GM18505 (cell line): ENCODE results near the gene CSF1.

Experiments used
- ATAC-seq: cut with Tn5 transposase; IDR thresholded peaks from one replicate; pipeline ENCODE4 v1.9.1; 2021; ENCODE audit not compliant: unreplicated experiment
- POLR2A ChIP-seq: IDR thresholded peaks from 4 replicates; pipeline ENCODE4 v1.6.1; 2011; ENCODE audit warnings: borderline replicate concordance; ENCODE audit not compliant: insufficient read depth, insufficient read length; ENCODE audit errors: extremely low read depth

CSF1 gene

GRCh38 chr1:109901141-109901523, 9.5 kb upstream of the CSF1 start:
- no peak for ATAC-seq

GRCh38 chr1:109901524-109902145, 9.0 kb upstream of the CSF1 start:
- no peak for TF ChIP-seq POLR2A

More at GRCh38 chr1:109901141-109901523, 9.5 kb upstream of the CSF1 start:
- TF ChIP-seq POLR2A = no peak

GRCh38 chr1:109902204-109902985, 8.3 kb upstream of the CSF1 start:
- TF ChIP-seq POLR2A = no peak
- no peak for ATAC-seq

More at GRCh38 chr1:109901524-109902145, 9.0 kb upstream of the CSF1 start:
- no peak for ATAC-seq

DNA sequence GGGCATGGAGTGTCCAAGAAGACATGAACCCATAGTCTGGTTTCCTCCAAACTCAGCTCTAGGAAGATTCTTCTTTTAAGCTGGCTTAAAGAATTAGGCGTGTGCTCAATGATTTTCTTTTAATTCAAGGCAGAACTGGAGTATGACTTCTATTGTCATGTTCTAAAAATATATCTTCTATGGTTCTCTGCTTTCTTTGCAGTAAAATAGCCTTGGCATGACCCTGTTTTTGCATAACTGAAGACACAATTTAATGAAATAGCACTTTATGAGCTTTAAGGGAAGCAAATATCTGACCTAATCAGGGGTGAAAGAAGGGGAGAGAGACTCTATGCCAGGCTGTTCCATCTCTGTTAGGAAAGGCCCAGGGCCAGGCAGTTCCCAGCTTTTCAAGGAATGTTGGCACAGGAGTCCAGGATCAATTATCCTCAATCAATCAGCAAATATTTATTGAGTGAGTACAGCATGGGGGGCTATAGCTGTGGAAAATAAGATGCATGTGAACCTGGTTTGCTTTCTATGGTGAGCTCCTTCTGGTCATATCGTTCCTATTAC, 7.2 kb upstream of the CSF1 start:
- TF ChIP-seq POLR2A = no peak
- no peak for ATAC-seq

DNA sequence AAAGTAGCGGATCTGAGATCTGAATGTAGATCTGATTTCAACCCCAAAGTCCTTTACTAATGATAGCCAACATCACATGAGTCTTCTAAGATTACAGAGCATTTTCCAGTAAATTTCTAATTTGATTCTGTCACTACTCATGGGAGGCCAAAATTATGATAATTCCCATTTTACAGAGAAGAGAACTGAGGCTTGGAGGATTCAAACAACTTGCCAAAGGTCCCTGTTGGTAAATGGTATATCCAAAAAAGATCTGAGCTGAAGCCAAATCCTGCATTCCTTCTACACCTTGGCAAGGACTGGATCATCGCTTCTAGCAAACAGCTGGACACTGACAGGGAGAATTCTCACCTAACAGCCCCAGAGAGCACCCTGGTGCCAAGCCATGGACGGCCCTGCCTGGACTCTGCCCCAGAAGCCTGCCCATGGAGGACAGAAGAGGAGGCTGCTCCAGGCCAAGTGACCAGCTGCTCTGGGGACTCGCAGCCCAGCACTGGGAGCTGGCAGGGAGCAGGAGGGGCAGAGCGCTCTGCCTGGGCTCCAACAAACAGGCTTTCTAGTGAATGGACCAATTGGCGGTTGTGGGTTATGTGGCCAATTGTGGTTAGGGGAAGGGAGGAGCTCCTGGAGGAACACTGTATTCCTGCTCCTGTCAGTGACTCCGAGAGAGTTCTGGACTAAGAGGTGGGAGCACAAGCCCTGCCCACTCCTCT, 6.4 kb upstream of the CSF1 start:
- TF ChIP-seq POLR2A = no peak
- no peak for ATAC-seq

GRCh38 chr1:109905491-109905890, 5.2 kb upstream of the CSF1 start:
- no peak for TF ChIP-seq POLR2A
- no peak for ATAC-seq

DNA sequence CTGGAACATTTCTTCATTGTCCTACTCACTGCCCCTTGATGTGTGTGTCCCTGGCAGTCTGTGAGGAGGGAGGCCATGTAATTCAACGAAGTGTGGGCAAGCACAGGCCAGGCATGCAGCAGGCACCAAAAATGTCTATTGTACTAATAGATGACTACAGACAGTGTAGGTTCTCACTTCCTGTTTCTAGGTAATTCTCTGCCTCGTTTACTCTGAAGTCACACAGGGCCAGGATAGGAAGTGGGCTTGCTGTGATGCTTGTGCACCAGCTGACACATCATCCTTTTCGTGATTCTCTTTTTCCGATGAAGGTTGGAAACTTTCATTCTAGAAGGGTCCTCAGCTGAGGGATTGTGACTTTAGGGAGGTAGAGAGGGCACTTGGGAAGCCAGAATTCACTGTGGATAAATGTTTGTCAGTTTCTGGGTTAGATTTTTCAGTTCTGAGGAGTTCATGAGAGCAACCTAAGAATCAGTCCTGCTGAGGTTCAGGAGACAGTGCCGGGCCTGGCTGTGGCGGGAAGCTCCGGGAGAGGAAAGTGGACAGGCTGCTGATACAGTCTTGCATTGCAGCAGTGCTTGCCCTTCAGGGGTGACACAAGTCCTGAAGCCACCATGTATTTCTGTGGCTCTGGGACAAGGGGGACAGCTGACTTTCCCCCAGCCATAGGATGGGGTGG, 4.3 kb upstream of the CSF1 start:
- no peak for TF ChIP-seq POLR2A
- ATAC-seq = peak; percentile 79

DNA sequence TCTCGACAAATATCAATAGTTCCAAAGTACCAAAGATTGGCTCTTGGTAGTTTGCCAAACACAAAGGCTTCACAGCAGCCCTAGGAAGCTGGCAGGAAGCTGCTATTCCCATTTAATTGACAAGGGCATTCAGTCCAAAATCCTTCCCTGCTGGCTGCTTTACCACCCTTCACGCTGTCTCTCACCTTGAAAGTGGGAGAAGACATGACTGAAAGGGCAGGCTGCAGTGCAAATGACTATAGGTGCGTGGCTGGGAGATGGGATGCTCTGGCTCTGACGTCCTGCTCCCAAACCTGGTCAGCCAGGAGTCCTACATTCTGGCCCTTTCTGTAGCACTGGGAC, 3.8 kb upstream of the CSF1 start:
- ATAC-seq = no peak
- TF ChIP-seq POLR2A = no peak

DNA sequence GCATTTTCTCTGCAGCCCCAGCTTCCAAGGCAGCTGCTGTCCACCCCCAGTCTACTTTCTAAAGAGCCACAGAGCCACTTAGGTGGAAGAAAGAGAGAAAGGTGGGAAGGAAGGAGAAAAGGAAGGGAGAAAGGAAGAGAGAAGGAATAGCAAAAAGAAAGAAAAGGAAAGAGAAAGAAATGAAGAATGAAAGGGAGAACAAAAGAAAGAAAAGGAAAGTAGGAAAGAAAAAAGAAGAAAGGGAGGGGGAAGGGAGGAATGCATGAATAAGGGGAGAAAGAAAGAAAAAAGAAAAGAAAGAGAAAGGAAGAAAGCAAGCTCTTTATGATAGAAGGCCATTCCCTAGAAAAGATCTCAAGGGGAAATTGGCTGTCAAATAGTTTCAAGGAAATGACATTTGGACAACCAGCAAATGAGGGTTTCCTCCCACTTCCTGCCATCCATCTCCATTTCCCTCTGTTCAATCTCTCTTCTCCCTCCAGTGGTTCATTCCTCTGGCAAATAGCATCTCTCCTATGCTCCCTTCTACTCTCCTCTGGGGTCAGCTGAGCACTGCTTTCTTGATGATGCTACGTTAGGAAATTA, 3.4 kb upstream of the CSF1 start:
- no peak for TF ChIP-seq POLR2A
- ATAC-seq = no peak

GRCh38 chr1:109908836-109909235, 1.8 kb upstream of the CSF1 start:
- TF ChIP-seq POLR2A = no peak
- ATAC-seq = no peak

- no peak for TF ChIP-seq POLR2A
- no peak for ATAC-seq
These were observed 1.1 kb upstream of the CSF1 start for GRCh38 chr1:109909561-109909960.

DNA sequence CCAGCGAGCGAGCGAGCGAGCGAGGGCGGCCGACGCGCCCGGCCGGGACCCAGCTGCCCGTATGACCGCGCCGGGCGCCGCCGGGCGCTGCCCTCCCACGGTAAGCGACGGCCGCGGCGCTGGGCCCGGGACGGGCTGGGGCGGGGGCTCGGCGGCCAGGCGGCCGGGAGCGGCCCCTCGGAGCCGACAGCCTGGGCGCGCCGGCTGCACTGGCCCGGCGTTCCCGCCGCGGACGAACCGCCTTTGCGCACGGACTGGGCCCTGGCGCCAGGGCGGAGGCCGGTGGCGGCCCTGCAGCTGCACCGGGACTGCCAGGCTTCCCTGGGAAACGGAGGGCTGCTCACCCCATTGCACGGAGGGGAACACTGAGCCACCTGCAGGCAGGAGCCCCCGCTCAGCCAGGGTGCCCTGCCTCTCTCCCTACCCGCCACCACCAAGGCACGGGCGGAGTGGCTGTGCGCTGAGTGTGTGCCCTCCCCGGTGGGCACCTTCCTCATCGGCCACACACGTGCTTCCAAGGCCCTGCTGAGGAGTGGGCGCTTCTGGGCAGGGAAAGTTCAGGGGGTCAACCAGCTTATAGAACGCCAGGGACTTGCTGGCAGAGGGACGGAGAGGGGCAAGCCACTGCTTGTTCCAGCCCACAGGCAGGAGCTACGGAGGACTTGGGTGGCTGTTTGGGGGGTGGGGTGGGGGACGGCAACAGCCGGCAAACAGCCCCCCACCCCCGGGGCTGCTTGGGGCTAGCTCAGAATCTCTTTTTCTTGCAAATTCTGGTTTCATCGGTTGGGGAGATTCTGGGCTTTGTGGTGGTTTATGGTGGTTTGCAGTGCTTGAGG, 532 bp downstream of the CSF1 start:
- TF ChIP-seq POLR2A = no peak
- ATAC-seq = no peak
